Type B pancreatic cell (in vitro differentiated cells): ENCODE measurements around the gene GRIK1. TPM values are rescaled to one million over a fixed set of nuclear protein-coding genes. Genes with fewer than 3 reads are reported as not detected.

Experiments used
- DNase-seq: peaks from one replicate; pipeline ENCODE4 v3.0.0; 2021; ENCODE audit warnings: mixed read lengths; ENCODE audit not compliant: unreplicated experiment; ENCODE audit errors: extremely low spot score
- H3K27ac Mint-ChIP-seq: 2 replicates; pipeline ENCODE4 v1.8.0; 2021; ENCODE audit warnings: mild to moderate bottlenecking, mixed read lengths
- H3K27me3 Mint-ChIP-seq: 2 replicates; pipeline ENCODE4 v1.8.0; 2021; ENCODE audit warnings: mixed read lengths
- H3K36me3 Mint-ChIP-seq: 2 replicates; pipeline ENCODE4 v1.8.0; 2021; ENCODE audit warnings: mixed read lengths
- H3K4me1 Mint-ChIP-seq: one replicate; pipeline ENCODE4 v1.8.0; 2021; ENCODE audit warnings: mixed read lengths; ENCODE audit not compliant: unreplicated experiment
- H3K4me3 Mint-ChIP-seq: 2 replicates; pipeline ENCODE4 v1.8.0; 2021; ENCODE audit warnings: mild to moderate bottlenecking, mixed read lengths
- H3K9me3 Mint-ChIP-seq: 2 replicates; pipeline ENCODE4 v1.8.0; 2021; ENCODE audit warnings: mixed read lengths
- total RNA-seq: library from RNA; stranded (reverse); gene quantifications from 2 replicates; pipeline ENCODE4 v1.2.1, GENCODE V29; 2021; ENCODE audit warnings: low replicate concordance
- TF ChIP-seq, protein P1 (sequence below): fragments of 200-600 bp; sonication (generic); conservative IDR thresholded peaks from 2 replicates; pipeline ENCODE4 v1.5.0; 2021; ENCODE audit warnings: antibody characterized with exemption, mild to moderate bottlenecking

GRIK1 gene
- total RNA-seq, 1 donor from 2014 or later = 6.1 TPM

GRCh38 chr21:29680273-29680672, 259.5 kb downstream of the GRIK1 start:
- Mint-ChIP-seq H3K9me3 (no peaks in the 10 kb centered on the region), H3K27ac (no peak overlapping the region), H3K4me3 (no peak overlapping the region), H3K4me1 (no peaks in the 10 kb centered on the region), H3K27me3 (no peaks in the 10 kb centered on the region), H3K36me3 (no peaks in the 10 kb centered on the region)
- TF ChIP-seq, protein P1, sequence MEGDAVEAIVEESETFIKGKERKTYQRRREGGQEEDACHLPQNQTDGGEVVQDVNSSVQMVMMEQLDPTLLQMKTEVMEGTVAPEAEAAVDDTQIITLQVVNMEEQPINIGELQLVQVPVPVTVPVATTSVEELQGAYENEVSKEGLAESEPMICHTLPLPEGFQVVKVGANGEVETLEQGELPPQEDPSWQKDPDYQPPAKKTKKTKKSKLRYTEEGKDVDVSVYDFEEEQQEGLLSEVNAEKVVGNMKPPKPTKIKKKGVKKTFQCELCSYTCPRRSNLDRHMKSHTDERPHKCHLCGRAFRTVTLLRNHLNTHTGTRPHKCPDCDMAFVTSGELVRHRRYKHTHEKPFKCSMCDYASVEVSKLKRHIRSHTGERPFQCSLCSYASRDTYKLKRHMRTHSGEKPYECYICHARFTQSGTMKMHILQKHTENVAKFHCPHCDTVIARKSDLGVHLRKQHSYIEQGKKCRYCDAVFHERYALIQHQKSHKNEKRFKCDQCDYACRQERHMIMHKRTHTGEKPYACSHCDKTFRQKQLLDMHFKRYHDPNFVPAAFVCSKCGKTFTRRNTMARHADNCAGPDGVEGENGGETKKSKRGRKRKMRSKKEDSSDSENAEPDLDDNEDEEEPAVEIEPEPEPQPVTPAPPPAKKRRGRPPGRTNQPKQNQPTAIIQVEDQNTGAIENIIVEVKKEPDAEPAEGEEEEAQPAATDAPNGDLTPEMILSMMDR = no peak
- no peak for DNase-seq

DNA sequence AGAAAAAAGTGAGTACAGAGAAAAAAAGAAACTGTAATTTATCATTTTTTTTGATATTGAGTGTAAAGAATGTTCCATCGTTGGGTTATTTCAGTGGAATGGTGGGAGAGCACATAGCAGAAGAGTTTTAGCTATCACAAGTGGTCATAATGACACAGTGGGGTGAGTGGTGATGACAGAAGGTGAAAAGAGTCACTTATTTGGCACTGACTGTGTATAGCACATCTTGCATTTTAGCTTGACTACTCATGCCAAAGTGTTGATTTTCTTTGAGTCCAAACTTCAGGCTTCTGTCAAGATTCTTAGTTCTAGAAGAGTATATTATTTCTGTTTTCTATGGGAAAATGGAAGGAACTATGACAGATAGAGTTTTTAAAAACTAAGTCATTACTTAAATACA, 261.2 kb downstream of the GRIK1 start:
- no peaks in the 10 kb centered on the region for H3K9me3 Mint-ChIP-seq

GRCh38 chr21:29677326-29677725, 262.5 kb downstream of the GRIK1 start:
- TF ChIP-seq, protein P1 = no peak
- no peaks in the 10 kb centered on the region for H3K27me3 Mint-ChIP-seq

More for the DNA sequence above, 261.2 kb downstream of the GRIK1 start:
- Mint-ChIP-seq H3K4me1 (no peaks in the 10 kb centered on the region), H3K36me3 (no peaks in the 10 kb centered on the region), H3K27ac (no peak overlapping the region), H3K4me3 (no peak overlapping the region), H3K27me3 (no peaks in the 10 kb centered on the region)
- TF ChIP-seq, protein P1 = no peak
- no peak for DNase-seq

DNA sequence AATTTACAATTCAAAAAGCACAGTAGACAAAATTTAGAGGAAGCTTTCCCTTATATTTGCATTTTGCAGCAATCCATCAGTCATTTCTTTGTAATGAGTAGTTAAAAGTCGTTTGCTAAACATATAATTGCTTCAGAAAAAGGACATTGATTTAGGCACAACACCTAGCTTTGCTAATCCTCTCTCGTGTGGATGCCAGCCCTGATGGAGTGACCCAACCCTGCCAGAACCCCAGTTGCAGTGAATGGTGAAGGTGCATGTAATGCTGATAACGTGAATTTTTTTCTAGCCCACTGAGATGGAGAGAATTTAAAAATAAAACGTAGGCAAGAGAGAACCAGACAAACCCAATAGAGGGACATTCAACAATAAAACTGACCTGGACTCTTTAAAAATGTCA, 263.4 kb downstream of the GRIK1 start:
- Mint-ChIP-seq H3K27me3 (no peaks in the 10 kb centered on the region), H3K9me3 (no peaks in the 10 kb centered on the region), H3K4me3 (no peak overlapping the region), H3K4me1 (no peaks in the 10 kb centered on the region), H3K27ac (no peak overlapping the region), H3K36me3 (no peaks in the 10 kb centered on the region)
- TF ChIP-seq, protein P1 = no peak
- no peak for DNase-seq

More at GRCh38 chr21:29677326-29677725, 262.5 kb downstream of the GRIK1 start:
- no peak overlapping the region for H3K27ac Mint-ChIP-seq
- no peak overlapping the region for H3K4me3 Mint-ChIP-seq
- H3K36me3 Mint-ChIP-seq = no peaks in the 10 kb centered on the region
- H3K9me3 Mint-ChIP-seq = no peaks in the 10 kb centered on the region
- H3K4me1 Mint-ChIP-seq = no peaks in the 10 kb centered on the region
- no peak for DNase-seq

- TF ChIP-seq, protein P1 = no peak
- Mint-ChIP-seq H3K27ac (no peak overlapping the region), H3K4me1 (no peaks in the 10 kb centered on the region), H3K36me3 (no peaks in the 10 kb centered on the region), H3K4me3 (no peak overlapping the region), H3K27me3 (no peaks in the 10 kb centered on the region), H3K9me3 (no peaks in the 10 kb centered on the region)
- DNase-seq = no peak
Observed at GRCh38 chr21:29675451-29675850, 264.3 kb downstream of the GRIK1 start.

DNA sequence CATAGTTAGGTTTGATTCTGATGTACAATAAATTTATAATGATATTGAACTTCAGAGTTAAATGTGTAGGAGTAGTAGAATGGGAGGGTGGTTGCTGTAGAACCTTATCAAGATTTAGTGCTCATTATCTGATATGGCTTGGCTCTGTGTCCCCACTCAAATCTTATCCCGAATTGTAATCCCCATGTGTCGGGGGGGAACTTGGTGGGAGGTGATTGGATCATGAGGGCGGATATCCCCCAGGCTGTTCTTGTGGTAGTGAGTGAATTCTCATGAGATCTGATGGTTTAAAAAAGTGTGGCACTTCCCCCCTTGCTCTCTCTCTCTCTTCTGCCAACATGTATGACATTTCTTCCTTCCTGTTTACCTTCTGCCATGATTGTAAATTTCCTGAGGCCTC, 265.5 kb downstream of the GRIK1 start:
- no peaks in the 10 kb centered on the region for H3K4me1 Mint-ChIP-seq
- no peak overlapping the region for H3K27ac Mint-ChIP-seq
- H3K36me3 Mint-ChIP-seq = no peaks in the 10 kb centered on the region
- no peak for DNase-seq
- no peaks in the 10 kb centered on the region for H3K27me3 Mint-ChIP-seq
- no peaks in the 10 kb centered on the region for H3K9me3 Mint-ChIP-seq
- TF ChIP-seq, protein P1 = no peak
- H3K4me3 Mint-ChIP-seq = no peak overlapping the region
